GM12865 (cell line): ENCODE results near the gene RTL1.

Source experiments
- DNase-seq: peaks from one replicate; pipeline ENCODE4 v3.0.0; 2010; ENCODE audit warnings: low read depth
- H3K4me3 ChIP-seq: 2 replicates; pipeline ENCODE4 v1.5.1; 2011; ENCODE audit warnings: mild to moderate bottlenecking, low read depth, low read length, control low read depth
- CTCF ChIP-seq: IDR thresholded peaks from 2 replicates; pipeline ENCODE4 v1.5.1; 2011; ENCODE audit warnings: low read length, control low read depth, low read depth, inconsistent platforms; ENCODE audit not compliant: insufficient read depth; ENCODE audit errors: missing control alignments

Gene RTL1

GRCh38 chr14:100872259-100873095 is 31.0 kb downstream of the RTL1 start:
- H3K4me3 ChIP-seq = no peak overlapping the region
- no peak for TF ChIP-seq CTCF
- no peak for DNase-seq

GRCh38 chr14:100871234-100872186 is 32.0 kb downstream of the RTL1 start:
- DNase-seq = no peak
- no peak for TF ChIP-seq CTCF
- H3K4me3 ChIP-seq = no peak overlapping the region

GRCh38 chr14:100868621-100869370 is 34.7 kb downstream of the RTL1 start:
- no peak for DNase-seq
- TF ChIP-seq CTCF = no peak
- no peak overlapping the region for H3K4me3 ChIP-seq

- H3K4me3 ChIP-seq = no peak overlapping the region
- no peak for DNase-seq
- no peak for TF ChIP-seq CTCF
Observed at GRCh38 chr14:100867631-100868315, 35.7 kb downstream of the RTL1 start.

GRCh38 chr14:100866666-100867630 is 36.6 kb downstream of the RTL1 start:
- no peak overlapping the region for H3K4me3 ChIP-seq
- DNase-seq = no peak
- TF ChIP-seq CTCF = no peak
